Neuronal stem cell (in vitro differentiated cells): ENCODE results near the gene CDK11B.
"Not testable (repeated sequence)": the region's sequence is repeated elsewhere in the genome, so short reads cannot be mapped to it uniquely, and the experiment has no call there.

ENCODE experiments used
- DNase-seq: peaks from one replicate; pipeline ENCODE4 v3.0.0-alpha.2; 2013; ENCODE audit warnings: low spot score
- H2AFZ ChIP-seq: one replicate; pipeline ENCODE4 v1.6.1; 2013; ENCODE audit warnings: mild to moderate bottlenecking, low read length, inconsistent platforms
- H2AK5ac ChIP-seq: 2 replicates; pipeline ENCODE4 v1.6.1; 2013; ENCODE audit warnings: low read depth, mild to moderate bottlenecking, inconsistent platforms, low read length, moderate library complexity, mixed read lengths
- H2BK120ac ChIP-seq: 2 replicates; pipeline ENCODE4 v1.6.1; 2013; ENCODE audit warnings: low read depth, mild to moderate bottlenecking, inconsistent platforms, low read length, moderate library complexity, mixed read lengths
- H2BK12ac ChIP-seq: one replicate; pipeline ENCODE4 v1.6.1; 2013; ENCODE audit warnings: low read length, inconsistent platforms
- H2BK15ac ChIP-seq: 2 replicates; pipeline ENCODE4 v1.6.1; 2013; ENCODE audit warnings: mild to moderate bottlenecking, low read length, inconsistent platforms, mixed read lengths
- H2BK5ac ChIP-seq: one replicate; pipeline ENCODE4 v1.6.1; 2013; ENCODE audit warnings: inconsistent platforms, mild to moderate bottlenecking, low read length, moderate library complexity
- H3K14ac ChIP-seq: one replicate; pipeline ENCODE4 v1.6.1; 2013; ENCODE audit warnings: low read length, inconsistent platforms
- H3K18ac ChIP-seq: 2 replicates; pipeline ENCODE4 v1.6.1; 2013; ENCODE audit warnings: low read length, inconsistent platforms
- H3K23ac ChIP-seq: 2 replicates; pipeline ENCODE4 v1.6.1; 2013; ENCODE audit warnings: low read depth, mild to moderate bottlenecking, mixed read lengths, low read length, inconsistent platforms; ENCODE audit not compliant: poor library complexity
- H3K27ac ChIP-seq: replicated peaks from 3 replicates; pipeline ENCODE4 v1.5.1; 2013; ENCODE audit warnings: low read length, inconsistent platforms
- H3K27me3 ChIP-seq, 3 experiments: 2 replicates each; pipeline ENCODE4 v1.6.1; 2013; ENCODE audit warnings: low read length in 3 of 3, mild to moderate bottlenecking in 2 of 3, inconsistent platforms in 1 of 3, low read depth in 1 of 3, mixed read lengths in 1 of 3, moderate library complexity in 1 of 3; ENCODE audit not compliant: control insufficient read depth in 3 of 3, insufficient read depth in 3 of 3
- H3K36me3 ChIP-seq, 2 donors: replicated peaks in 1 of 2; 2 replicates each; pipeline ENCODE4 v1.6.1; 2013; ENCODE audit warnings: low read length in 2 of 2; ENCODE audit not compliant: control insufficient read depth in 2 of 2, insufficient read depth in 2 of 2
- H3K4ac ChIP-seq: 2 replicates; pipeline ENCODE4 v1.6.1; 2013; ENCODE audit warnings: inconsistent platforms, mild to moderate bottlenecking, low read length, moderate library complexity
- H3K4me1 ChIP-seq, 2 donors: 1 replicate in 1 of 2; 2 replicates in 1 of 2; pipeline ENCODE4 v1.6.1; 2013; ENCODE audit warnings: low read length in 2 of 2, low read depth in 1 of 2; ENCODE audit not compliant: control insufficient read depth in 2 of 2, insufficient read depth in 1 of 2
- H3K4me2 ChIP-seq: one replicate; pipeline ENCODE4 v1.6.1; 2013; ENCODE audit warnings: mild to moderate bottlenecking, low read length, inconsistent platforms; ENCODE audit not compliant: insufficient read depth, poor library complexity, severe bottlenecking
- H3K4me3 ChIP-seq, 2 donors: 2 replicates each; pipeline ENCODE4 v1.5.1; 2013; ENCODE audit warnings: low read length in 2 of 2, mild to moderate bottlenecking in 2 of 2, inconsistent platforms in 1 of 2, moderate library complexity in 1 of 2
- H3K79me1 ChIP-seq: one replicate; pipeline ENCODE4 v1.6.1; 2013; ENCODE audit warnings: low read depth, mild to moderate bottlenecking, inconsistent platforms, low read length, moderate library complexity
- H3K9ac ChIP-seq: one replicate; pipeline ENCODE4 v1.6.1; 2013; ENCODE audit warnings: mild to moderate bottlenecking, low read depth, low read length, inconsistent platforms; ENCODE audit not compliant: poor library complexity
- H3K9me3 ChIP-seq, 2 donors: replicated peaks in 1 of 2; 2 replicates each; pipeline versions ENCODE3 to v1.6.1; 2013; ENCODE audit warnings: low read length in 2 of 2, mild to moderate bottlenecking in 2 of 2, inconsistent platforms in 1 of 2, low read depth in 1 of 2, mixed read lengths in 1 of 2, moderate library complexity in 1 of 2; ENCODE audit not compliant: control insufficient read depth in 2 of 2, insufficient read depth in 1 of 2
- H4K8ac ChIP-seq: one replicate; pipeline ENCODE4 v1.6.1; 2013; ENCODE audit warnings: low read depth, mild to moderate bottlenecking, inconsistent platforms, low read length, moderate library complexity
- H4K91ac ChIP-seq: one replicate; pipeline ENCODE4 v1.6.1; 2013; ENCODE audit warnings: low read length, low read depth, mild to moderate bottlenecking, inconsistent platforms; ENCODE audit not compliant: poor library complexity
- WGBS, 2 donors: extraction: QIAGEN DNeasy Blood & Tissue Kit; methylation state at CpG; one replicate each; pipeline ENCODE4 v1.1.7; 2013; ENCODE audit warnings: missing lambda C conversion rate in 2 of 2, mixed read lengths in 1 of 2; ENCODE audit not compliant: insufficient read length in 2 of 2, insufficient replicate concordance in 1 of 2; ENCODE audit errors: extremely low coverage in 2 of 2; 5-methylcytosine and 5-hydroxymethylcytosine counted together

The CDK11B gene

GRCh38 chr1:1676087-1676486 lies 17.3 kb upstream of the CDK11B start:
- H3K27me3 ChIP-seq, H3K23ac ChIP-seq, H3K4me3 ChIP-seq, H2BK12ac ChIP-seq, H3K79me1 ChIP-seq, H3K4me1 ChIP-seq, H4K91ac ChIP-seq, H3K4ac ChIP-seq, H3K14ac ChIP-seq, H3K4me2 ChIP-seq, H3K9me3 ChIP-seq, H3K9ac ChIP-seq, H2BK120ac ChIP-seq, H3K27ac ChIP-seq, DNase-seq, H4K8ac ChIP-seq, H3K18ac ChIP-seq, H2AFZ ChIP-seq, H2BK5ac ChIP-seq, H2BK15ac ChIP-seq, H2AK5ac ChIP-seq: not testable (repeated sequence)
- peaks cover 9 to 33% of the 10 kb centered on the region in 2 donors for H3K36me3 ChIP-seq
- no CpG with 5 or more reads among the region's 21 CpGs for WGBS, 2 donors

- not testable (repeated sequence) for H2AK5ac ChIP-seq, H3K9ac ChIP-seq, H3K79me1 ChIP-seq, H2BK12ac ChIP-seq, H2BK5ac ChIP-seq, H4K8ac ChIP-seq, DNase-seq, H3K9me3 ChIP-seq, H3K4ac ChIP-seq, H2AFZ ChIP-seq, H3K18ac ChIP-seq, H4K91ac ChIP-seq, H3K27ac ChIP-seq, H3K4me3 ChIP-seq, H2BK120ac ChIP-seq, H3K14ac ChIP-seq, H3K4me1 ChIP-seq, H3K4me2 ChIP-seq, H3K27me3 ChIP-seq, H2BK15ac ChIP-seq, H3K23ac ChIP-seq
- no CpG with 5 or more reads among the region's 18 CpGs for WGBS, 2 donors
- H3K36me3 ChIP-seq = peaks cover 11 to 40% of the 10 kb centered on the region in 2 donors
Measured at GRCh38 chr1:1675218-1675617, 16.4 kb upstream of the CDK11B start.

GRCh38 chr1:1674806-1675205 lies 16.0 kb upstream of the CDK11B start:
- not testable (repeated sequence) for H3K4me1 ChIP-seq, H2BK12ac ChIP-seq, DNase-seq, H3K14ac ChIP-seq, H3K9me3 ChIP-seq, H2AFZ ChIP-seq, H2BK15ac ChIP-seq, H3K9ac ChIP-seq, H3K4me3 ChIP-seq, H4K8ac ChIP-seq, H2AK5ac ChIP-seq, H3K23ac ChIP-seq, H3K27me3 ChIP-seq, H3K27ac ChIP-seq, H4K91ac ChIP-seq, H3K18ac ChIP-seq, H2BK120ac ChIP-seq, H3K4ac ChIP-seq, H3K79me1 ChIP-seq, H2BK5ac ChIP-seq, H3K4me2 ChIP-seq
- H3K36me3 ChIP-seq = peaks cover 12 to 44% of the 10 kb centered on the region in 2 donors
- WGBS, 2 donors = no CpG with 5 or more reads among the region's 21 CpGs

DNA sequence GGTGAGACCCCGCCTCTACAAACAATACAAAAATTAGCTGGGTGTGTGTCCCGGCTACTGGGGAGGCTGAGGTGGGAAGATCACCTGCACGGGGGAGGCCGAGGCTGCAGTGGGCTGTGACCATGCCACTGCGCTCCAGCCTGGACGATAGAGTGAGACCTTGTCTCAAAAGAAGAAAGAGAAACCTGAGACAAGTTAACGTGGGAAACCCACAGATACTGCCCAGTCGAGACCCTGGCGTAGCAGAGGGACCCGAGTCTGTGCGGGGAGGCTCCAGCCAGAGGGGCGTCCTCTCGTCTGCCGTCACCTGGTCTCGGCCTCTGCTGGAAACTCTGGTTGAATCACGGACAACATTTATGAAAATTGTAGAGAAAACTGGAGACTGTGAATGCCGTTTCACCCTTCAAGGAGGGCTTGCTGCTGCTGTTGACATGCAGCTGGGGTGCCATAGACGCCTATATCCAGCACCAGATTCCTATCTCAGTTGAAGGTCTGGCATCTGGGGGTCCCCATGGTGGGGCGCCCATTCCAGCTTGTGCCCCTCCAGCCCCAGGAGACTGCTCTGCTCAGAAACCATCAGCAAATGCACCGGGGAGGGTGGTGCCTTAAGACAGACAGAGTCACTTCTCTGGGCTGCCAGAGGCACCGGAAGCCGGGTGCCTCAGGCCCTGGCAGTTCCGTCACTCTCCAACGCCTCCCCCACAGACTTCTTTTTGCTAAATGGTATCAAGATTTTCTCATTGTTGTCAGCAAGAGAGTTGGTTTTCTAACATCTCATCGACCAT lies 13.6 kb upstream of the CDK11B start:
- Histone ChIP-seq H2BK5ac (no peak overlapping the region), H3K4me2 (no peak overlapping the region), H2AK5ac (no peak overlapping the region), H3K4ac (no peak overlapping the region), H3K27me3 (no peaks in the 10 kb centered on the region), H3K14ac (no peak overlapping the region), H3K79me1 (no peaks in the 10 kb centered on the region), H2BK15ac (no peak overlapping the region), H2BK120ac (no peak overlapping the region), H3K9ac (no peak overlapping the region), H3K18ac (no peak overlapping the region), H2AFZ (no peak overlapping the region), H3K4me1 (no peaks in the 10 kb centered on the region), H4K91ac (no peak overlapping the region), H4K8ac (no peak overlapping the region), H3K36me3 (peaks cover 15 to 53% of the 10 kb centered on the region in 2 donors), H2BK12ac (no peak overlapping the region), H3K27ac (no peak overlapping the region), H3K4me3 (no peak overlapping the region), H3K23ac (peak overlapping the region; percentile 44), H3K9me3 (no peaks in the 10 kb centered on the region)
- no CpG with 5 or more reads among the region's 25 CpGs for WGBS, 2 donors
- no peak for DNase-seq
